ENCODE results near the gene NKD1. TPM values are rescaled to one million over a fixed set of nuclear protein-coding genes. Genes with fewer than 3 reads are reported as not detected.

NKD1 gene
- total RNA-seq, 2 experiments from 2014 or later, result 0.04 to 0.06 TPM

DNA sequence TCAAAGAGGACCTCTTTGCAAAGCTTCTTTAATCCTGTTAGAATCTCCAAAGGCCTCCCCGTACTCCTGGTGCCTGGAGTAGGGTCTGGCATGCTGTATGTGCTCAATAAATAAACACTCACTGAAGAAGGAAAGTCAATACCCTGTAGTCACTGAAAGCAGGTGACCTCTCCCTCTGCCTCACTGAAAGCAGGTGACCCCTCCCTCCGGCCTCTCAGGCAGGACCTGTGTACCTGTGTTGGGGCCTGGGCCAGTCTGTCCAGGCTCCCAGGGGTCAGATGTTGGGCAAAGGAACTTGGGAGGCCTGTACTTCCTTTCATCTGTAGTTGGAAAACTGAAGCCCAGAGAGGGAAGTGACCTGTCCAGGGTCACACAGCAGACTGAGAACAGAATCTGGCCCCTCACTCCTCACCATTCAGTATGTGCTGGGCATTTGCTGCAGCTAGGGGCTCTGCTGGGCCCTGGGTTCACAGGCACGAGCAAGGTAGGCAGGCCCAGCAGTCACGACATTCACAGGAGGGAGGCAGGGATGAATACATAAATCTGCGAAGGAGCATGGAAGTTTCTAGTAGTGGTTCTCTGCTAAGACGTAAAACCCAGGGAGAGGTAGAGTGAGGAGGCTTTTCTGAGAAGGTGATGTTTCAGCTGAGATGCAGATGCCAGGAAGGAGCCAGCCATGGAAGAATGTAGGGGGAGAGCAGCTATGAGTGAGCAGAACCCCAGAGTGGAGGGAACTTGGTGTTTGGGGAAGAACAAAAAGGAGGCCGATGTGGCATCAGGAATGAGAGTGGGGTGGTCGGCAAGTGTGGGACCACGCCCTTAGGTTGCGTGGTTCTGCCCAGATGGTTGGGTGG, 64.0 kb downstream of the NKD1 start:
- Histone ChIP-seq H3K79me2 (ENCODE audit: insufficient read depth, low read depth, low read length) (no peaks in the 10 kb centered on the region), H3K4me2 (ENCODE audit: low read length) (no peak overlapping the region), H3K4me1 (ENCODE audit: insufficient read depth, low read length, poor library complexity, severe bottlenecking) (no peaks in the 10 kb centered on the region), H3K27ac (ENCODE audit: low read depth, low read length, poor library complexity, severe bottlenecking) (no peak overlapping the region), H4K20me1 (ENCODE audit: insufficient read depth, low read length) (no peaks in the 10 kb centered on the region), H2AFZ (ENCODE audit: low read length) (no peak overlapping the region), H3K9me3 (ENCODE audit: low read length) (no peaks in the 10 kb centered on the region), H3K36me3 (ENCODE audit: insufficient read depth, low read length) (no peaks in the 10 kb centered on the region), H3K4me3 (ENCODE audit: low read depth, low read length, poor library complexity, severe bottlenecking) (no peak overlapping the region), H3K9me2 (ENCODE audit: insufficient read depth, low read length) (no peaks in the 10 kb centered on the region)
- no peak for TF ChIP-seq EZH2phosphoT487 (IDR thresholded peaks at IDR 0.05; ENCODE audit: borderline replicate concordance, low read depth, low read length)
- TF ChIP-seq, protein P1, sequence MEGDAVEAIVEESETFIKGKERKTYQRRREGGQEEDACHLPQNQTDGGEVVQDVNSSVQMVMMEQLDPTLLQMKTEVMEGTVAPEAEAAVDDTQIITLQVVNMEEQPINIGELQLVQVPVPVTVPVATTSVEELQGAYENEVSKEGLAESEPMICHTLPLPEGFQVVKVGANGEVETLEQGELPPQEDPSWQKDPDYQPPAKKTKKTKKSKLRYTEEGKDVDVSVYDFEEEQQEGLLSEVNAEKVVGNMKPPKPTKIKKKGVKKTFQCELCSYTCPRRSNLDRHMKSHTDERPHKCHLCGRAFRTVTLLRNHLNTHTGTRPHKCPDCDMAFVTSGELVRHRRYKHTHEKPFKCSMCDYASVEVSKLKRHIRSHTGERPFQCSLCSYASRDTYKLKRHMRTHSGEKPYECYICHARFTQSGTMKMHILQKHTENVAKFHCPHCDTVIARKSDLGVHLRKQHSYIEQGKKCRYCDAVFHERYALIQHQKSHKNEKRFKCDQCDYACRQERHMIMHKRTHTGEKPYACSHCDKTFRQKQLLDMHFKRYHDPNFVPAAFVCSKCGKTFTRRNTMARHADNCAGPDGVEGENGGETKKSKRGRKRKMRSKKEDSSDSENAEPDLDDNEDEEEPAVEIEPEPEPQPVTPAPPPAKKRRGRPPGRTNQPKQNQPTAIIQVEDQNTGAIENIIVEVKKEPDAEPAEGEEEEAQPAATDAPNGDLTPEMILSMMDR (conservative IDR thresholded peaks at IDR 0.05; ENCODE audit: low read length), result no peak
- no TSS peak for BruUV-seq (replicated peaks)
- POLR2A ChIA-PET, result no interaction called here
- CTCF ChIA-PET (ENCODE audit: unreplicated experiment), result no interaction called here
- intact Hi-C loops (cut with micrococcal nuclease; ENCODE audit: unreplicated experiment), result no loop called here
- DNase-seq (ENCODE audit: low spot score), result no peak

DNA sequence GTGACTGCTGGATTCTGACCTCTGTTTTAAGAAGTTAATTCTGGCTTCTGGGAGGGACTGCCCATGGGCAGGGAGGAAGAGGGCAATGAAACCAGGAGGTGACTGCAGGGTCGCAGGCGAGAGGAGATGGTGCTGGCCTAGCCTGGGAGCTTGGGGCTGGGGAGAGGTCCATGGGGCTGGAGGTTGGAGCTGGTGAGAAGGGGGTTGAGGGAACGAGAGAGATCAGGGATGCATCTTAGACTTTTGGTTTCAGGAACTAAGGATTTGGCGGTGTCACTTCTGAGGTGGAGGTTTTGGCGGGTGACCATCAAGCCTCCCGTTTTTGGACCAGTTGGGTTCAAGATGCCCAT, 64.6 kb downstream of the NKD1 start:
- DNase-seq (ENCODE audit: low spot score), result no peak
- H4K20me1 ChIP-seq (ENCODE audit: insufficient read depth, low read length), result no peaks in the 10 kb centered on the region
- BruUV-seq (replicated peaks), result no TSS peak
- ChIA-PET POLR2A (no interaction called here), CTCF (ENCODE audit: unreplicated experiment) (no interaction called here)
- intact Hi-C loops (cut with micrococcal nuclease; ENCODE audit: unreplicated experiment), result no loop called here
- no peak overlapping the region for H2AFZ ChIP-seq (ENCODE audit: low read length)
- H3K9me3 ChIP-seq (ENCODE audit: low read length), result no peaks in the 10 kb centered on the region
- H3K36me3 ChIP-seq (ENCODE audit: insufficient read depth, low read length), result no peaks in the 10 kb centered on the region
- TF ChIP-seq EZH2phosphoT487 (IDR thresholded peaks at IDR 0.05; ENCODE audit: borderline replicate concordance, low read depth, low read length), result no peak
- TF ChIP-seq, protein P1 (conservative IDR thresholded peaks at IDR 0.05; ENCODE audit: low read length), result no peak
- H3K9me2 ChIP-seq (ENCODE audit: insufficient read depth, low read length), result no peaks in the 10 kb centered on the region
- no peaks in the 10 kb centered on the region for H3K79me2 ChIP-seq (ENCODE audit: insufficient read depth, low read depth, low read length)
- no peak overlapping the region for H3K27ac ChIP-seq (ENCODE audit: low read depth, low read length, poor library complexity, severe bottlenecking)
- H3K4me1 ChIP-seq (ENCODE audit: insufficient read depth, low read length, poor library complexity, severe bottlenecking), result no peaks in the 10 kb centered on the region
- no peak overlapping the region for H3K4me3 ChIP-seq (ENCODE audit: low read depth, low read length, poor library complexity, severe bottlenecking)
- H3K4me2 ChIP-seq (ENCODE audit: low read length), result no peak overlapping the region

DNA sequence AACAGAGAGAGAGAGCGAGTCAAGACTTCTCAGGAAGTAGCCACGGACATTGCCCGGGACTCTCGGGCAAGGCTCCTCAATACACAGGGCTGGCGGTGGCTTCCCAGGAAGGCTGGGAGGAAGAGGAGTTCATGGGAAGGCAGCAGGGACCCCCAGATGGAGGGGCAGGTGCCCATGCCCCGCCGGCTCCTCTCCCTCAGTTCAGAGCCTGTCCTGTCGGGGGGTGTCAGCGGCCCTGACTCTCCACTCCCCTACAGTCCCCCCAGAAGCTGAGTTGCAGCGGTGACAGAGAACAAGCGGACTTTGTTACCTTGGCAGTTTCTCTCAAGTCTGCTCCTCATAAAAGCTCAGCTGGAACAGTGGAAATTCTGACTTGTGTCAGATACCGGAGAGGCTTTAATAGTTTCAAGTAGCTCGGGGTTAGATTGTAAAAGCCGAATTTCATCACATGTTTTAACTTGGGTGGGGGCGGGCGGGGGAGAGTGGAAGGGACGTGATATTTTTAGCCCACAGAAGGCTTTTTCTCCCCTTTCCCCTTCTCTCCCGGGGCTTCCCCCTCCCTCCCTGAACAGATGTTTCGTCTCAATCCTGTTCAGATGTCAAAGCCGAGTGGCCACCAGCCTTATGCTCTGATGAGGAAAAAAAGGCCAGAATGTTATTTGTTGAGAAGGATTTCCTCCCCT, 65.2 kb downstream of the NKD1 start:
- DNase-seq (ENCODE audit: low spot score), result no peak
- Histone ChIP-seq H3K4me1 (ENCODE audit: insufficient read depth, low read length, poor library complexity, severe bottlenecking) (no peaks in the 10 kb centered on the region), H3K27ac (ENCODE audit: low read depth, low read length, poor library complexity, severe bottlenecking) (no peak overlapping the region), H4K20me1 (ENCODE audit: insufficient read depth, low read length) (no peaks in the 10 kb centered on the region), H3K4me3 (ENCODE audit: low read depth, low read length, poor library complexity, severe bottlenecking) (no peak overlapping the region), H2AFZ (ENCODE audit: low read length) (no peak overlapping the region), H3K36me3 (ENCODE audit: insufficient read depth, low read length) (no peaks in the 10 kb centered on the region), H3K4me2 (ENCODE audit: low read length) (no peak overlapping the region), H3K9me3 (ENCODE audit: low read length) (no peaks in the 10 kb centered on the region), H3K79me2 (ENCODE audit: insufficient read depth, low read depth, low read length) (no peaks in the 10 kb centered on the region), H3K9me2 (ENCODE audit: insufficient read depth, low read length) (no peaks in the 10 kb centered on the region)
- ChIA-PET POLR2A (no interaction called here), CTCF (ENCODE audit: unreplicated experiment) (no interaction called here)
- no peak for TF ChIP-seq EZH2phosphoT487 (IDR thresholded peaks at IDR 0.05; ENCODE audit: borderline replicate concordance, low read depth, low read length)
- TF ChIP-seq, protein P1 (conservative IDR thresholded peaks at IDR 0.05; ENCODE audit: low read length), result no peak
- no TSS peak for BruUV-seq (replicated peaks)
- intact Hi-C loops (cut with micrococcal nuclease; ENCODE audit: unreplicated experiment), result no loop called here
